IPS-18c (cell line): ENCODE data around the gene FEZF1.
A peak's percentile ranks its signal among the peaks of the same experiment; 100 is the strongest.
"Not testable (repeated sequence)": the region's sequence is repeated elsewhere in the genome, so short reads cannot be mapped to it uniquely, and the experiment has no call there.

Experiments used
- H3K4me3 ChIP-seq: 2 replicates; pipeline ENCODE4 v1.7.0; 2013; ENCODE audit warnings: low read depth, mild to moderate bottlenecking, low read length, moderate library complexity; ENCODE audit not compliant: insufficient read depth
- H3K9me3 ChIP-seq: one replicate; pipeline ENCODE4 v1.6.1; 2013; ENCODE audit warnings: mild to moderate bottlenecking, low read length, moderate library complexity; ENCODE audit not compliant: control insufficient read depth, insufficient read depth

Gene FEZF1

GRCh38 chr7:122299624-122300210 is 4.8 kb downstream of the FEZF1 start:
- Histone ChIP-seq H3K9me3 (peaks cover 4% of the 10 kb centered on the region), H3K4me3 (peak overlapping the region; percentile 62)

- Histone ChIP-seq H3K4me3 (no peak overlapping the region), H3K9me3 (peaks cover 4% of the 10 kb centered on the region)
Measured at GRCh38 chr7:122298618-122299017, 5.9 kb downstream of the FEZF1 start.

GRCh38 chr7:122298131-122298530 is 6.4 kb downstream of the FEZF1 start:
- Histone ChIP-seq H3K4me3 (no peak overlapping the region), H3K9me3 (peaks cover 4% of the 10 kb centered on the region)

GRCh38 chr7:122291189-122291588 is 13.4 kb downstream of the FEZF1 start:
- Histone ChIP-seq H3K9me3 (no peaks in the 10 kb centered on the region), H3K4me3 (no peak overlapping the region)

- H3K9me3 ChIP-seq = no peaks in the 10 kb centered on the region
- H3K4me3 ChIP-seq = no peak overlapping the region
Measured at GRCh38 chr7:122290476-122290875, 14.1 kb downstream of the FEZF1 start.

GRCh38 chr7:122289426-122289825 is 15.1 kb downstream of the FEZF1 start:
- no peaks in the 10 kb centered on the region for H3K9me3 ChIP-seq
- no peak overlapping the region for H3K4me3 ChIP-seq

- not testable (repeated sequence) for H3K4me3 ChIP-seq
Measured at GRCh38 chr7:122284608-122285007, 19.9 kb downstream of the FEZF1 start.

GRCh38 chr7:122273117-122273516 is 31.4 kb downstream of the FEZF1 start:
- no peak overlapping the region for H3K4me3 ChIP-seq
- H3K9me3 ChIP-seq = no peaks in the 10 kb centered on the region

More at GRCh38 chr7:122284608-122285007, 19.9 kb downstream of the FEZF1 start:
- not testable (repeated sequence) for H3K9me3 ChIP-seq

- Histone ChIP-seq H3K9me3 (no peaks in the 10 kb centered on the region), H3K4me3 (no peak overlapping the region)
Measured at GRCh38 chr7:122269241-122269640, 35.3 kb downstream of the FEZF1 start.

- H3K9me3 ChIP-seq = no peaks in the 10 kb centered on the region
- no peak overlapping the region for H3K4me3 ChIP-seq
Measured at GRCh38 chr7:122268101-122268500, 36.4 kb downstream of the FEZF1 start.

- no peaks in the 10 kb centered on the region for H3K9me3 ChIP-seq
- no peak overlapping the region for H3K4me3 ChIP-seq
Measured at GRCh38 chr7:122262246-122262645, 42.3 kb downstream of the FEZF1 start.

- no peak overlapping the region for H3K4me3 ChIP-seq
- no peaks in the 10 kb centered on the region for H3K9me3 ChIP-seq
Measured at GRCh38 chr7:122261442-122261841, 43.1 kb downstream of the FEZF1 start.

GRCh38 chr7:122261016-122261415 is 43.5 kb downstream of the FEZF1 start:
- H3K4me3 ChIP-seq = no peak overlapping the region
- H3K9me3 ChIP-seq = no peaks in the 10 kb centered on the region

GRCh38 chr7:122260336-122260735 is 44.2 kb downstream of the FEZF1 start:
- no peaks in the 10 kb centered on the region for H3K9me3 ChIP-seq
- no peak overlapping the region for H3K4me3 ChIP-seq

- Histone ChIP-seq H3K4me3 (no peak overlapping the region), H3K9me3 (no peaks in the 10 kb centered on the region)
Measured at GRCh38 chr7:122258971-122259370, 45.6 kb downstream of the FEZF1 start.

GRCh38 chr7:122257056-122257455 is 47.5 kb downstream of the FEZF1 start:
- Histone ChIP-seq H3K4me3 (no peak overlapping the region), H3K9me3 (no peaks in the 10 kb centered on the region)

- Histone ChIP-seq H3K4me3 (no peak overlapping the region), H3K9me3 (no peaks in the 10 kb centered on the region)
Measured at GRCh38 chr7:122256046-122256445, 48.5 kb downstream of the FEZF1 start.

GRCh38 chr7:122255454-122255853 is 49.1 kb downstream of the FEZF1 start:
- Histone ChIP-seq H3K9me3 (no peaks in the 10 kb centered on the region), H3K4me3 (no peak overlapping the region)
